ENCODE results near the gene MYO7B. TPM values are rescaled to one million over a fixed set of nuclear protein-coding genes. Genes with fewer than 3 reads are reported as not detected.
"Not testable (repeated sequence)": the region's sequence is repeated elsewhere in the genome, so short reads cannot be mapped to it uniquely, and the experiment has no call there.

MYO7B gene
- total RNA-seq, 2 experiments from 2014 or later: 0.75 to 1.5 TPM

- Mint-ChIP-seq H3K27me3 (peaks cover 4% of the 10 kb centered on the region), H3K4me1 (peaks cover 18% of the 10 kb centered on the region), H3K27ac (no peak overlapping the region), H3K9me3 (ENCODE audit: low read depth) (no peaks in the 10 kb centered on the region), H3K4me3 (no peak overlapping the region), H3K36me3 (ENCODE audit: low read depth) (no peaks in the 10 kb centered on the region)
- ATAC-seq (no peak), DNase-seq (no peak)
- ChIA-PET CTCF (interaction anchor here (1.0 to 1.1 kb wide), 2 partner anchors 12 to 150 kb away, joined by 3 to 4 read pairs; no protein-coding TSS in a partner anchor), POLR2A (interaction anchor here (1.0 kb wide), 1 partner anchor 9 kb away, joined by 3 read pairs; no protein-coding TSS in a partner anchor)
- intact Hi-C loops (cut with DNase I, micrococcal nuclease): no loop called here
Observed at GRCh38 chr2:127566576-127566975, 31.1 kb downstream of the MYO7B start.

- POLR2A ChIA-PET: interaction anchor here (0.6 to 1.0 kb wide), 3 partner anchors 8 to 92 kb away, joined by 3 read pairs; no protein-coding TSS in a partner anchor
- intact Hi-C loops (cut with DNase I, micrococcal nuclease): no loop called here
- Mint-ChIP-seq H3K36me3 (ENCODE audit: low read depth) (no peaks in the 10 kb centered on the region), H3K4me3 (no peak overlapping the region), H3K27ac (no peak overlapping the region), H3K9me3 (ENCODE audit: low read depth) (no peaks in the 10 kb centered on the region), H3K27me3 (peaks cover 4% of the 10 kb centered on the region), H3K4me1 (peaks cover 18% of the 10 kb centered on the region)
- no peak for ATAC-seq
- no peak for DNase-seq
- CTCF ChIA-PET: interaction anchor here (1.0 to 1.1 kb wide), 2 partner anchors 11 to 151 kb away, joined by 3 to 4 read pairs; no protein-coding TSS in a partner anchor
Observed at GRCh38 chr2:127567351-127567854, 31.9 kb downstream of the MYO7B start.

- CTCF ChIA-PET: no interaction called here
- Mint-ChIP-seq H3K36me3 (ENCODE audit: low read depth) (no peaks in the 10 kb centered on the region), H3K4me3 (no peak overlapping the region), H3K4me1 (peaks cover 14% of the 10 kb centered on the region), H3K27ac (no peak overlapping the region), H3K9me3 (ENCODE audit: low read depth) (no peaks in the 10 kb centered on the region), H3K27me3 (peaks cover 4% of the 10 kb centered on the region)
- no peak for ATAC-seq
- intact Hi-C loops (cut with DNase I, micrococcal nuclease): no loop called here
- POLR2A ChIA-PET: interaction anchor here (0.7 kb wide), 1 partner anchor 16 kb away, joined by 4 read pairs; no protein-coding TSS in a partner anchor
- DNase-seq: no peak
Observed at GRCh38 chr2:127568128-127568527, 32.6 kb downstream of the MYO7B start.

GRCh38 chr2:127569666-127570065 is 34.2 kb downstream of the MYO7B start:
- intact Hi-C loops (cut with DNase I, micrococcal nuclease): loop anchor here in 1 of 2 experiments (5.0 kb wide), 1 partner anchor 508 kb away; no protein-coding TSS in a partner anchor
- CTCF ChIA-PET: no interaction called here
- POLR2A ChIA-PET: no interaction called here
- no peak for DNase-seq
- Mint-ChIP-seq H3K27ac (no peak overlapping the region), H3K9me3 (ENCODE audit: low read depth) (no peaks in the 10 kb centered on the region), H3K36me3 (ENCODE audit: low read depth) (no peaks in the 10 kb centered on the region), H3K4me1 (no peaks in the 10 kb centered on the region), H3K4me3 (no peak overlapping the region), H3K27me3 (peaks cover 2% of the 10 kb centered on the region)
- no peak for ATAC-seq

- DNase-seq (no peak), ATAC-seq (no peak)
- no peak overlapping the region for H3K27ac Mint-ChIP-seq
- peaks cover 2% of the 10 kb centered on the region for H3K27me3 Mint-ChIP-seq
- CTCF ChIA-PET: interaction anchor here (0.9 kb wide), 1 partner anchor 221 kb away, joined by 3 read pairs; no protein-coding TSS in a partner anchor
- H3K4me1 Mint-ChIP-seq: peaks cover 6% of the 10 kb centered on the region
- H3K9me3 Mint-ChIP-seq (ENCODE audit: low read depth): no peaks in the 10 kb centered on the region
- no peak overlapping the region for H3K4me3 Mint-ChIP-seq
- POLR2A ChIA-PET: no interaction called here
- no peaks in the 10 kb centered on the region for H3K36me3 Mint-ChIP-seq (ENCODE audit: low read depth)
- intact Hi-C loops (cut with DNase I, micrococcal nuclease): loop anchor here in 1 of 2 experiments (5.0 kb wide), 1 partner anchor 507 kb away; no protein-coding TSS in a partner anchor
Observed at GRCh38 chr2:127570282-127571250, 35.1 kb downstream of the MYO7B start.

- POLR2A ChIA-PET; ATAC-seq; H3K36me3 Mint-ChIP-seq (ENCODE audit: low read depth); H3K9me3 Mint-ChIP-seq (ENCODE audit: low read depth); H3K27ac Mint-ChIP-seq; H3K4me3 Mint-ChIP-seq; CTCF ChIA-PET; DNase-seq; H3K27me3 Mint-ChIP-seq: not testable (repeated sequence)
- intact Hi-C loops (cut with DNase I, micrococcal nuclease): loop anchor here in 1 of 2 experiments (5.0 kb wide), 1 partner anchor 505 kb away; no protein-coding TSS in a partner anchor
- H3K4me1 Mint-ChIP-seq: peaks cover 14% of the 10 kb centered on the region
Observed at GRCh38 chr2:127572352-127572751, 36.9 kb downstream of the MYO7B start.

GRCh38 chr2:127572841-127573240 is 37.4 kb downstream of the MYO7B start:
- Mint-ChIP-seq H3K4me3 (no peak overlapping the region), H3K4me1 (peaks cover 14% of the 10 kb centered on the region), H3K27ac (no peak overlapping the region), H3K9me3 (ENCODE audit: low read depth) (no peaks in the 10 kb centered on the region), H3K36me3 (ENCODE audit: low read depth) (no peaks in the 10 kb centered on the region), H3K27me3 (peaks cover 2% of the 10 kb centered on the region)
- ChIA-PET CTCF (no interaction called here), POLR2A (no interaction called here)
- DNase-seq (no peak), ATAC-seq (no peak)
- intact Hi-C loops (cut with DNase I, micrococcal nuclease): loop anchor here in 1 of 2 experiments (5.0 kb wide), 1 partner anchor 504 kb away; no protein-coding TSS in a partner anchor

GRCh38 chr2:127573298-127573697 is 37.8 kb downstream of the MYO7B start:
- no peak for ATAC-seq
- POLR2A ChIA-PET: no interaction called here
- peaks cover 14% of the 10 kb centered on the region for H3K4me1 Mint-ChIP-seq

GRCh38 chr2:127573771-127574170 is 38.3 kb downstream of the MYO7B start:
- Mint-ChIP-seq H3K27me3 (peaks cover 2% of the 10 kb centered on the region), H3K9me3 (ENCODE audit: low read depth) (no peaks in the 10 kb centered on the region), H3K27ac (no peak overlapping the region), H3K4me1 (peaks cover 14% of the 10 kb centered on the region), H3K4me3 (no peak overlapping the region), H3K36me3 (ENCODE audit: low read depth) (no peaks in the 10 kb centered on the region)
- no peak for DNase-seq
- intact Hi-C loops (cut with DNase I, micrococcal nuclease): loop anchor here in 1 of 2 experiments (5.0 kb wide), 1 partner anchor 504 kb away; no protein-coding TSS in a partner anchor
- ChIA-PET CTCF (no interaction called here), POLR2A (no interaction called here)
- no peak for ATAC-seq

More at GRCh38 chr2:127573298-127573697, 37.8 kb downstream of the MYO7B start:
- DNase-seq: no peak
- H3K27me3 Mint-ChIP-seq: peaks cover 2% of the 10 kb centered on the region
- CTCF ChIA-PET: no interaction called here
- no peaks in the 10 kb centered on the region for H3K36me3 Mint-ChIP-seq (ENCODE audit: low read depth)
- no peak overlapping the region for H3K27ac Mint-ChIP-seq
- H3K9me3 Mint-ChIP-seq (ENCODE audit: low read depth): no peaks in the 10 kb centered on the region
- intact Hi-C loops (cut with DNase I, micrococcal nuclease): loop anchor here in 1 of 2 experiments (5.0 kb wide), 1 partner anchor 504 kb away; no protein-coding TSS in a partner anchor
- H3K4me3 Mint-ChIP-seq: no peak overlapping the region

- no peaks in the 10 kb centered on the region for H3K9me3 Mint-ChIP-seq (ENCODE audit: low read depth)
- CTCF ChIA-PET: interaction anchor here (0.6 to 1.4 kb wide), 2 partner anchors 17 to 37 kb away, joined by 4 to 10 read pairs; no protein-coding TSS in a partner anchor
- H3K4me1 Mint-ChIP-seq: peaks cover 14% of the 10 kb centered on the region
- POLR2A ChIA-PET: interaction anchor here (0.9 kb wide), 1 partner anchor 8 kb away, joined by 3 read pairs; no protein-coding TSS in a partner anchor
- DNase-seq (no peak), ATAC-seq (no peak)
- no peaks in the 10 kb centered on the region for H3K27me3 Mint-ChIP-seq
- H3K36me3 Mint-ChIP-seq (ENCODE audit: low read depth): no peaks in the 10 kb centered on the region
- H3K27ac Mint-ChIP-seq: no peak overlapping the region
- intact Hi-C loops (cut with DNase I, micrococcal nuclease): loop anchor here in 1 of 2 experiments (5.0 kb wide), 1 partner anchor 503 kb away; no protein-coding TSS in a partner anchor
- H3K4me3 Mint-ChIP-seq: no peak overlapping the region
Observed at GRCh38 chr2:127574656-127575055, 39.2 kb downstream of the MYO7B start.

- CTCF ChIA-PET: interaction anchor here (0.9 to 1.4 kb wide), 2 partner anchors 16 to 29 kb away, joined by 4 to 10 read pairs; no protein-coding TSS in a partner anchor
- intact Hi-C loops (cut with DNase I, micrococcal nuclease): no loop called here
- Mint-ChIP-seq H3K4me1 (peaks cover 14% of the 10 kb centered on the region), H3K36me3 (ENCODE audit: low read depth) (no peaks in the 10 kb centered on the region), H3K9me3 (ENCODE audit: low read depth) (no peaks in the 10 kb centered on the region), H3K27me3 (no peaks in the 10 kb centered on the region), H3K27ac (no peak overlapping the region), H3K4me3 (no peak overlapping the region)
- POLR2A ChIA-PET: interaction anchor here (0.7 to 0.9 kb wide), 3 partner anchors 8 to 479 kb away, joined by 3 read pairs; no protein-coding TSS in a partner anchor
- ATAC-seq (peak; percentile 51), DNase-seq (no peak)
Observed at GRCh38 chr2:127575185-127575765, 39.8 kb downstream of the MYO7B start.
